Activated CD4-positive, alpha-beta T cell treated with anti-CD3 and anti-CD28 coated beads, Interleukin-2, amount 50 U/mL, for 48 hours (primary cell): ENCODE results near the gene NAIF1.
"Not testable (repeated sequence)": the region's sequence is repeated elsewhere in the genome, so short reads cannot be mapped to it uniquely, and the experiment has no call there.

Experiments
- DNase-seq, 2 experiments: peaks; one replicate each; pipeline ENCODE4 v3.0.0-alpha.2; 2020

NAIF1 gene

GRCh38 chr9:128082151-128082550, 15.0 kb upstream of the NAIF1 start:
- DNase-seq: no peak

- no peak for DNase-seq
Observed at GRCh38 chr9:128081056-128081455, 13.9 kb upstream of the NAIF1 start.

GRCh38 chr9:128080206-128080605, 13.1 kb upstream of the NAIF1 start:
- no peak for DNase-seq

- no peak for DNase-seq
Observed at GRCh38 chr9:128078504-128079434, 11.6 kb upstream of the NAIF1 start.

GRCh38 chr9:128077847-128078503, 10.9 kb upstream of the NAIF1 start:
- DNase-seq: no peak

GRCh38 chr9:128073253-128073886, 6.2 kb upstream of the NAIF1 start:
- no peak for DNase-seq

- DNase-seq: peak; percentile 55 to 75
Observed at GRCh38 chr9:128072144-128073021, 5.3 kb upstream of the NAIF1 start.

- DNase-seq: not testable (repeated sequence)
Observed at GRCh38 chr9:128071475-128071874, 4.4 kb upstream of the NAIF1 start.

GRCh38 chr9:128070874-128071273, 3.8 kb upstream of the NAIF1 start:
- DNase-seq: no peak

- peak; percentile 41 to 45 for DNase-seq
Observed at GRCh38 chr9:128068386-128069205, 1.5 kb upstream of the NAIF1 start.

- peak; percentile 100 for DNase-seq
Observed at GRCh38 chr9:128067645-128068385, 695 bp upstream of the NAIF1 start, which contains the start of gene SLC25A25. Gene SLC25A25 (plus strand): TSS chr9:128068232. CDS start chr9:128068320, 88 bp downstream.

GRCh38 chr9:128065907-128066712, 1.0 kb downstream of the NAIF1 start:
- no peak for DNase-seq

GRCh38 chr9:128062846-128063831, 4.0 kb downstream of the NAIF1 start:
- DNase-seq: no peak

GRCh38 chr9:128062279-128062678, 4.8 kb downstream of the NAIF1 start:
- DNase-seq: no peak

- peak in 1 of 2 experiments; percentile 16 for DNase-seq
Observed at GRCh38 chr9:128061275-128061960, 5.7 kb downstream of the NAIF1 start.

- no peak for DNase-seq
Observed at GRCh38 chr9:128059365-128059983, 7.6 kb downstream of the NAIF1 start.

GRCh38 chr9:128057724-128058409, 9.3 kb downstream of the NAIF1 start:
- no peak for DNase-seq
